WERI-Rb-1 (cell line): ENCODE measurements around the gene DIP2B.

ENCODE experiments used
- DNase-seq: peaks from one replicate; pipeline ENCODE4 v3.0.0-alpha.2; 2020
- H3K27ac ChIP-seq: fragments of 250-450 bp; sonication (Bioruptor Pico); 2 replicates; pipeline ENCODE4 v1.5.1; 2020; ENCODE audit warnings: mild to moderate bottlenecking, moderate library complexity
- H3K27me3 ChIP-seq: fragments of 250-450 bp; sonication (Bioruptor Pico); 2 replicates; pipeline ENCODE4 v1.5.1; 2021; ENCODE audit warnings: mild to moderate bottlenecking, low read depth, moderate library complexity; ENCODE audit not compliant: insufficient read depth, severe bottlenecking
- H3K36me3 ChIP-seq: fragments of 250-450 bp; sonication (Bioruptor Pico); 2 replicates; pipeline ENCODE4 v1.5.1; 2020; ENCODE audit warnings: mild to moderate bottlenecking, moderate library complexity
- H3K4me3 ChIP-seq: 2 replicates; pipeline ENCODE4 v1.5.1; 2011; ENCODE audit warnings: low read depth, mild to moderate bottlenecking, control low read depth, low read length
- H3K9me3 ChIP-seq: fragments of 250-450 bp; sonication (Bioruptor Pico); 2 replicates; pipeline ENCODE4 v1.5.1; 2021; ENCODE audit warnings: mild to moderate bottlenecking, moderate library complexity; ENCODE audit not compliant: severe bottlenecking
- CTCF ChIP-seq: IDR thresholded peaks from 2 replicates; pipeline ENCODE4 v1.5.1; 2011; ENCODE audit warnings: low read depth, mild to moderate bottlenecking, control low read depth, inconsistent platforms, low read length

Gene DIP2B

GRCh38 chr12:50504798-50505674 lies at the start of gene DIP2B:
DIP2B (plus strand) TSS chr12:50504985; CDS start chr12:50505141, 156 bp downstream.
- peak; percentile 95 for DNase-seq
- no peaks in the 10 kb centered on the region for H3K9me3 ChIP-seq
- H3K36me3 ChIP-seq = no peaks in the 10 kb centered on the region
- peak; percentile 93 for TF ChIP-seq CTCF
- H3K4me3 ChIP-seq = peak within 1 kb of the TSS; percentile 94
- H3K27ac ChIP-seq = peak within 1 kb of the TSS; percentile 82
- H3K27me3 ChIP-seq = no peaks in the 10 kb centered on the region

GRCh38 chr12:50458606-50459005 lies 46.2 kb upstream of the DIP2B start:
- Histone ChIP-seq H3K27me3 (no peaks in the 10 kb centered on the region), H3K36me3 (peaks cover 53% of the 10 kb centered on the region), H3K4me3 (no peak overlapping the region), H3K27ac (no peak overlapping the region), H3K9me3 (no peaks in the 10 kb centered on the region)
- no peak for DNase-seq
- TF ChIP-seq CTCF = no peak

- H3K27me3 ChIP-seq = no peaks in the 10 kb centered on the region
- H3K36me3 ChIP-seq = peaks cover 53% of the 10 kb centered on the region
- H3K4me3 ChIP-seq = no peak overlapping the region
- no peak overlapping the region for H3K27ac ChIP-seq
- no peak for DNase-seq
- no peak for TF ChIP-seq CTCF
- H3K9me3 ChIP-seq = peaks cover 3% of the 10 kb centered on the region
Observed at GRCh38 chr12:50467439-50467838, 37.3 kb upstream of the DIP2B start.

- Histone ChIP-seq H3K36me3 (peaks cover 33% of the 10 kb centered on the region), H3K9me3 (no peaks in the 10 kb centered on the region), H3K27ac (no peak overlapping the region), H3K4me3 (no peak overlapping the region), H3K27me3 (no peaks in the 10 kb centered on the region)
- DNase-seq = no peak
- TF ChIP-seq CTCF = no peak
Observed at GRCh38 chr12:50477241-50477832, 27.4 kb upstream of the DIP2B start.

- Histone ChIP-seq H3K9me3 (no peaks in the 10 kb centered on the region), H3K27me3 (no peaks in the 10 kb centered on the region), H3K36me3 (peaks cover 5% of the 10 kb centered on the region; the same call in 1 of the 2 replicates), H3K27ac (no peak overlapping the region), H3K4me3 (no peak overlapping the region)
- no peak for TF ChIP-seq CTCF
- no peak for DNase-seq
Observed at GRCh38 chr12:50482571-50482970, 22.2 kb upstream of the DIP2B start.
